ENCODE results near the gene POLR2E. TPM values are rescaled to one million over a fixed set of nuclear protein-coding genes. Genes with fewer than 3 reads are reported as not detected.

The POLR2E gene
- polyA plus RNA-seq, 1 experiment, result 292 TPM

DNA sequence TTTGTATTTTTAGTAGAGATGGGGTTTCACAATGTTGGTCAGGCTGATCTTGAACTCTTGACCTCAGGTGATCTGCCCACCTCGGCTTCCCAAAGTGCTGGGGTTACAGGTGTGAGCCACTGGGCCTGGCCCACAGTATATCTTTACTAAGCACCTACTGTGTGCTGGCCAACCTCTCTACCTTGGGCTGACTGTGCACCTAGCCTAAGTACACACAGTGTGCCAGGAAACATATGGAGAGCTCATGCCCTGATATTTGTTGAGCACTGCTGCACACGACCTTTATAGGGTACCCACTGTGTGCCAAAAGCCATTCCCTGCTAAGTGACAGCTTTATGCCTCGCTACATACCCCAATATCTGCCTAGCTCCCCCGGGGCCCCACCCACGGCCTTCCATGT lies 34.5 kb downstream of the POLR2E start:
- POLR2A ChIA-PET, result no interaction called here
- TF ChIP-seq, protein P1, sequence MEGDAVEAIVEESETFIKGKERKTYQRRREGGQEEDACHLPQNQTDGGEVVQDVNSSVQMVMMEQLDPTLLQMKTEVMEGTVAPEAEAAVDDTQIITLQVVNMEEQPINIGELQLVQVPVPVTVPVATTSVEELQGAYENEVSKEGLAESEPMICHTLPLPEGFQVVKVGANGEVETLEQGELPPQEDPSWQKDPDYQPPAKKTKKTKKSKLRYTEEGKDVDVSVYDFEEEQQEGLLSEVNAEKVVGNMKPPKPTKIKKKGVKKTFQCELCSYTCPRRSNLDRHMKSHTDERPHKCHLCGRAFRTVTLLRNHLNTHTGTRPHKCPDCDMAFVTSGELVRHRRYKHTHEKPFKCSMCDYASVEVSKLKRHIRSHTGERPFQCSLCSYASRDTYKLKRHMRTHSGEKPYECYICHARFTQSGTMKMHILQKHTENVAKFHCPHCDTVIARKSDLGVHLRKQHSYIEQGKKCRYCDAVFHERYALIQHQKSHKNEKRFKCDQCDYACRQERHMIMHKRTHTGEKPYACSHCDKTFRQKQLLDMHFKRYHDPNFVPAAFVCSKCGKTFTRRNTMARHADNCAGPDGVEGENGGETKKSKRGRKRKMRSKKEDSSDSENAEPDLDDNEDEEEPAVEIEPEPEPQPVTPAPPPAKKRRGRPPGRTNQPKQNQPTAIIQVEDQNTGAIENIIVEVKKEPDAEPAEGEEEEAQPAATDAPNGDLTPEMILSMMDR (IDR thresholded peaks at IDR 0.05; ENCODE audit: insufficient read depth, low read depth, low read length), result no peak
- Histone ChIP-seq H3K27me3 (ENCODE audit: control insufficient read depth, insufficient read depth, low read length) (no peaks in the 10 kb centered on the region), H3K4me3 (ENCODE audit: low read depth, low read length) (no peak overlapping the region), H3K36me3 (ENCODE audit: control insufficient read depth, insufficient read depth, low read length) (no peaks in the 10 kb centered on the region)
- DNase-seq (ENCODE audit: low read depth), result no peak
- CTCF ChIA-PET, result no interaction called here

GRCh38 chr19:1058112-1058511 lies 37.1 kb downstream of the POLR2E start:
- no peak overlapping the region for H3K4me3 ChIP-seq (ENCODE audit: low read depth, low read length)
- POLR2A ChIA-PET, result no interaction called here
- CTCF ChIA-PET, result no interaction called here
- H3K36me3 ChIP-seq (ENCODE audit: control insufficient read depth, insufficient read depth, low read length), result no peaks in the 10 kb centered on the region
- no peak for DNase-seq (ENCODE audit: low read depth)
- TF ChIP-seq, protein P1 (IDR thresholded peaks at IDR 0.05; ENCODE audit: insufficient read depth, low read depth, low read length), result no peak
- no peaks in the 10 kb centered on the region for H3K27me3 ChIP-seq (ENCODE audit: control insufficient read depth, insufficient read depth, low read length)

GRCh38 chr19:1057176-1057855 lies 37.9 kb downstream of the POLR2E start:
- DNase-seq (ENCODE audit: low read depth), result no peak
- TF ChIP-seq, protein P1 (IDR thresholded peaks at IDR 0.05; ENCODE audit: insufficient read depth, low read depth, low read length), result no peak
- Histone ChIP-seq H3K36me3 (ENCODE audit: control insufficient read depth, insufficient read depth, low read length) (no peaks in the 10 kb centered on the region), H3K4me3 (ENCODE audit: low read depth, low read length) (no peak overlapping the region), H3K27me3 (ENCODE audit: control insufficient read depth, insufficient read depth, low read length) (no peaks in the 10 kb centered on the region)
- CTCF ChIA-PET, result no interaction called here
- POLR2A ChIA-PET, result no interaction called here

DNA sequence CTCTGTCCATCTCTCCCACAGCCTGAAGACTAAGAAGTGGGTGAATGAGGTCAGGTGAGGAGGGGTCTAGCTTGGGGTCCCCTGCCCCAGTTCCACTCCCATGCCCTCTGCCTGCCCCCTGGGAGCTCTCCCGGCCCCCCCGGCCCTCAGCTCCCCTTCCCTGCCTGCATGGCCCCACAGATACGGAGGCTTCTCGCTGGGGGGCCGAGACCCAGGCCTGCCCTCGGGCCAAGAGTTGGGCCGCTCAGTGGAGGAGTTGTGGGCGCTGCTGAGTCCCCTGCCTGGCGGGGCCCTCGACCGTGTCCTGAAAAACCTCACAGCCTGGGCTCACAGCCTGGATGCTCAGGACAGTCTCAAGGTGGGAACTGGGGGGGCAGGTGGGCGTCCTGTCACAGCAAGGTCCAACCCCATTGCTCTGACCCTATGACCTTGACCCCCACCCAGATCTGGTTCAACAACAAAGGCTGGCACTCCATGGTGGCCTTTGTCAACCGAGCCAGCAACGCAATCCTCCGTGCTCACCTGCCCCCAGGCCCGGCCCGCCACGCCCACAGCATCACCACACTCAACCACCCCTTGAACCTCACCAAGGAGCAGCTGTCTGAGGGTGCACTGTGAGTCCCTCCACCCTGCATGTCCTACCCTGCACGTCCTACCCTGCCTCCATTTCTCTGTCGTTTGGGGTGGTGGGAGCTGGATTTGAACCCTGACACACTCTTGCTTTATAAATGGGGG lies 39.1 kb downstream of the POLR2E start:
- Histone ChIP-seq H3K36me3 (ENCODE audit: control insufficient read depth, insufficient read depth, low read length) (no peaks in the 10 kb centered on the region), H3K4me3 (ENCODE audit: low read depth, low read length) (no peak overlapping the region), H3K27me3 (ENCODE audit: control insufficient read depth, insufficient read depth, low read length) (no peaks in the 10 kb centered on the region)
- TF ChIP-seq, protein P1 (IDR thresholded peaks at IDR 0.05; ENCODE audit: insufficient read depth, low read depth, low read length), result no peak
- DNase-seq (ENCODE audit: low read depth), result no peak
- ChIA-PET POLR2A (no interaction called here), CTCF (no interaction called here)

GRCh38 chr19:1055028-1055425 lies 40.1 kb downstream of the POLR2E start:
- CTCF ChIA-PET, result no interaction called here
- H3K27me3 ChIP-seq (ENCODE audit: control insufficient read depth, insufficient read depth, low read length), result no peaks in the 10 kb centered on the region
- POLR2A ChIA-PET, result no interaction called here
- DNase-seq (ENCODE audit: low read depth), result no peak
- H3K4me3 ChIP-seq (ENCODE audit: low read depth, low read length), result no peak overlapping the region
- TF ChIP-seq, protein P1 (IDR thresholded peaks at IDR 0.05; ENCODE audit: insufficient read depth, low read depth, low read length), result no peak
- no peaks in the 10 kb centered on the region for H3K36me3 ChIP-seq (ENCODE audit: control insufficient read depth, insufficient read depth, low read length)
